Left lung (tissue), 10 donors: ENCODE measurements around the gene CLDN1. TPM values are rescaled to one million over a fixed set of nuclear protein-coding genes. Genes with fewer than 3 reads are reported as not detected.
A peak's percentile ranks its signal among the peaks of the same experiment; 100 is the strongest.

Experiments
- ATAC-seq: fragments of 200-7000 bp; cut with Tn5 transposase; one replicate; pipeline ENCODE4 v1.9.1; 2020; ENCODE audit warnings: moderate library complexity
- DNase-seq, 4 donors: peaks; one replicate each; pipeline ENCODE4 v3.0.0-alpha.2; 2013 to 2020
- H3K27ac ChIP-seq, 2 donors: fragments of 200-600 bp; sonication (generic) in 1 of 2; one replicate each; pipeline versions ENCODE4 v1.5.0 to v1.8.0; 2020 to 2021
- H3K27me3 ChIP-seq, 2 donors: fragments of 200-600 bp; sonication (generic) in 1 of 2; one replicate each; pipeline versions ENCODE4 v1.5.0 to v1.8.0; 2020 to 2021
- H3K36me3 ChIP-seq, 2 donors: fragments of 200-600 bp; sonication (generic) in 1 of 2; one replicate each; pipeline versions ENCODE4 v1.5.0 to v1.8.0; 2020 to 2021
- H3K4me1 ChIP-seq, 2 donors: fragments of 200-600 bp; one replicate each; pipeline ENCODE4 v1.8.0; 2021
- H3K4me3 ChIP-seq, 2 donors: fragments of 200-600 bp; sonication (generic) in 1 of 2; one replicate each; pipeline versions ENCODE4 v1.5.0 to v1.8.0; 2020 to 2021; ENCODE audit warnings: mild to moderate bottlenecking in 1 of 2
- H3K9me3 ChIP-seq, 2 donors: fragments of 200-600 bp; sonication (generic) in 1 of 2; one replicate each; pipeline versions ENCODE4 v1.5.0 to v1.8.0; 2020 to 2021
- CTCF ChIP-seq, 2 donors: fragments of 200-600 bp; sonication (generic) in 1 of 2; IDR thresholded peaks; one replicate each; pipeline versions ENCODE4 v1.5.0 to v1.8.0; 2021; ENCODE audit warnings: antibody characterized with exemption in 2 of 2
- intact Hi-C, 2 donors: fragments of 100-400 bp; cut with DNase I; formaldehyde crosslinking; loops; one replicate each; pipeline versions ENCODE4 v1.11.2 to v1.14.2; 2022
- polyA plus RNA-seq, 6 donors: library from polyadenylated mRNA; unstranded; fragments of 120-200 nt; gene quantifications; one replicate each; pipeline ENCODE4 v1.2.1, GENCODE V29; 2013; ENCODE audit not compliant: insufficient read length in 6 of 6
- total RNA-seq, 2 donors: library from RNA; stranded (reverse); fragmentation: NEBNext Ultra II Directional; extraction: Animal tissue kit (Norgen Biotek cat#: 25700); gene quantifications; one replicate each; pipeline ENCODE4 v1.2.1, GENCODE V29; 2021
- donor health status: DM: no; HTN: yes; CAD: no.
- donor health status: DM: no; HTN: no; CAD: no.

Gene CLDN1
- total and polyA plus RNA-seq, 8 donors, result 1.3 to 78.8 (median 2.9) TPM

GRCh38 chr3:190319660-190320059, 2.6 kb downstream of the CLDN1 start:
- H3K36me3 ChIP-seq, result no peaks in the 10 kb centered on the region
- peaks cover 6 to 11% of the 10 kb centered on the region in 2 donors for H3K4me1 ChIP-seq
- no peak for TF ChIP-seq CTCF (IDR thresholded peaks at IDR 0.05)
- intact Hi-C loops, result loop anchor here in 1 of 2 donors (10.0 kb wide), 2 partner anchors 95 to 355 kb away; no protein-coding TSS in a partner anchor
- H3K4me3 ChIP-seq, result peak overlapping the region; percentile 40 to 53
- no peaks in the 10 kb centered on the region for H3K9me3 ChIP-seq
- H3K27ac ChIP-seq, result peak overlapping the region in 1 of 2 donors; percentile 78
- H3K27me3 ChIP-seq, result peaks cover 0 to 25% of the 10 kb centered on the region in 2 donors
- peak in 1 of 4 donors; percentile 38 for DNase-seq
- peak; percentile 15 for ATAC-seq

- no peak overlapping the region for H3K27ac ChIP-seq
- peak overlapping the region in 1 of 2 donors; percentile 40 for H3K4me3 ChIP-seq
- peaks cover 0 to 25% of the 10 kb centered on the region in 2 donors for H3K27me3 ChIP-seq
- no peak for TF ChIP-seq CTCF (IDR thresholded peaks at IDR 0.05)
- H3K36me3 ChIP-seq, result no peaks in the 10 kb centered on the region
- no peaks in the 10 kb centered on the region for H3K9me3 ChIP-seq
- peaks cover 6 to 11% of the 10 kb centered on the region in 2 donors for H3K4me1 ChIP-seq
- intact Hi-C loops, result no loop called here
- DNase-seq, result no peak
- ATAC-seq, result no peak
These were observed 3.6 kb downstream of the CLDN1 start for GRCh38 chr3:190318666-190319065.

- no peak for DNase-seq
- intact Hi-C loops, result no loop called here
- H3K9me3 ChIP-seq, result no peaks in the 10 kb centered on the region
These were observed 7.5 kb downstream of the CLDN1 start for GRCh38 chr3:190314741-190315140.

GRCh38 chr3:190309414-190309813, 12.8 kb downstream of the CLDN1 start:
- no peak for TF ChIP-seq CTCF (IDR thresholded peaks at IDR 0.05)
- H3K36me3 ChIP-seq, result no peaks in the 10 kb centered on the region
- DNase-seq (no peak), ATAC-seq (no peak)
- no peaks in the 10 kb centered on the region for H3K4me1 ChIP-seq
- no peaks in the 10 kb centered on the region for H3K27me3 ChIP-seq
- no peak overlapping the region for H3K27ac ChIP-seq
- H3K4me3 ChIP-seq, result no peak overlapping the region
- no peaks in the 10 kb centered on the region for H3K9me3 ChIP-seq
- intact Hi-C loops, result no loop called here

More at GRCh38 chr3:190314741-190315140, 7.5 kb downstream of the CLDN1 start:
- no peak for TF ChIP-seq CTCF (IDR thresholded peaks at IDR 0.05)
- Histone ChIP-seq H3K36me3 (no peaks in the 10 kb centered on the region), H3K27me3 (no peaks in the 10 kb centered on the region), H3K4me3 (no peak overlapping the region), H3K27ac (no peak overlapping the region), H3K4me1 (peaks cover 0 to 6% of the 10 kb centered on the region in 2 donors)
- no peak for ATAC-seq

- Histone ChIP-seq H3K4me1 (no peaks in the 10 kb centered on the region), H3K27ac (no peak overlapping the region), H3K36me3 (no peaks in the 10 kb centered on the region), H3K4me3 (no peak overlapping the region), H3K9me3 (no peaks in the 10 kb centered on the region), H3K27me3 (no peaks in the 10 kb centered on the region)
- DNase-seq, result no peak
- intact Hi-C loops, result no loop called here
- ATAC-seq, result no peak
- no peak for TF ChIP-seq CTCF (IDR thresholded peaks at IDR 0.05)
These were observed 14.1 kb downstream of the CLDN1 start for GRCh38 chr3:190308154-190308553.
